ENCODE data around the gene C5orf47. TPM values are rescaled to one million over a fixed set of nuclear protein-coding genes. Genes with fewer than 3 reads are reported as not detected.

Gene C5orf47
- total RNA-seq (not detected), polyA plus RNA-seq (not detected)

GRCh38 chr5:173988554-173989431, at the start of gene C5orf47:
Gene C5orf47, plus strand, starts transcription at chr5:173989170. Its CDS starts 94 bp downstream, at chr5:173989264.
- no peak within 1 kb of the TSS for H3K27ac Mint-ChIP-seq
- H3K4me3 ChIP-seq (ENCODE audit: low read length in 2 of 2), result no peak within 1 kb of the TSS
- no peaks in the 10 kb centered on the region for H3K4me1 Mint-ChIP-seq
- H3K27me3 Mint-ChIP-seq, result peaks cover 11 to 12% of the 10 kb centered on the region in 2 donors
- no peaks in the 10 kb centered on the region for H3K36me3 Mint-ChIP-seq
- no peaks in the 10 kb centered on the region for H3K9me3 Mint-ChIP-seq
- no peaks in the 10 kb centered on the region for H3K36me3 ChIP-seq (ENCODE audit: insufficient read depth, low read length)
- ChIA-PET CTCF (ENCODE audit: partially characterized antibody) (no interaction called here), POLR2A (ENCODE audit: partially characterized antibody) (no interaction called here)
- no peak within 1 kb of the TSS for H3K4me3 Mint-ChIP-seq
- no peak within 1 kb of the TSS for H3K27ac ChIP-seq (ENCODE audit: low read depth, low read length)
- intact Hi-C loops (cut with micrococcal nuclease), result no loop called here
- no peaks in the 10 kb centered on the region for H3K9me3 ChIP-seq (ENCODE audit: control insufficient read depth in 1 of 2, low read length in 2 of 2)
- H3K27me3 ChIP-seq (ENCODE audit: insufficient read depth, low read length), result no peaks in the 10 kb centered on the region
- H3K4me1 ChIP-seq (ENCODE audit: insufficient read depth, low read length), result no peaks in the 10 kb centered on the region
- no peak for DNase-seq

DNA sequence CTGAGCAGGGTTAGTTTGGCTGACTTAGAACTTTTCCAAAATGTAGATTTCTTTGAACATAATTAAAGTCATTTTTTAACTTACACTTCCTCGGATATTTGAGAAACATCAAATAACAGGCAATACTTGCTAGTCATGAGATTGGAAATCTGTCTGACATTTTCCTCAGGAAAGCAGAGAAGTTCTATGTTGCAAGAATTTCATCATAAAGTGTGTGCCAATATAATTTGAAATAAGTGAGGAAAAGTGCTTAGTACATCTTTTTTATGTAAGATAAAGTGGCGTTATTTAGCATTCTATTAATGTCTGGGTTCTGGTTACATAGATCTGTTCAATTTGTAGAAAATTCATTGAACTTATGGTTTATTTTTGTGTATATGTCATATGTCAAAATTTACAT, 48.7 kb upstream of the C5orf47 start:
- Histone ChIP-seq H3K4me3 (ENCODE audit: low read length in 2 of 2) (no peak overlapping the region), H3K4me1 (ENCODE audit: insufficient read depth, low read length) (no peaks in the 10 kb centered on the region), H3K36me3 (ENCODE audit: insufficient read depth, low read length) (peaks cover 8% of the 10 kb centered on the region), H3K27ac (ENCODE audit: low read depth, low read length) (no peak overlapping the region), H3K9me3 (ENCODE audit: control insufficient read depth in 1 of 2, low read length in 2 of 2) (no peaks in the 10 kb centered on the region), H3K27me3 (ENCODE audit: insufficient read depth, low read length) (no peaks in the 10 kb centered on the region)
- DNase-seq, result no peak
- intact Hi-C loops (cut with micrococcal nuclease), result no loop called here
- Mint-ChIP-seq H3K36me3 (peaks cover 9 to 15% of the 10 kb centered on the region in 2 donors), H3K9me3 (no peaks in the 10 kb centered on the region), H3K27ac (peak overlapping the region in 1 of 7 donors; percentile 22), H3K4me3 (no peak overlapping the region), H3K27me3 (no peaks in the 10 kb centered on the region), H3K4me1 (peaks cover 0 to 5% (median 0%) of the 10 kb centered on the region in 4 donors)
- ChIA-PET POLR2A (ENCODE audit: partially characterized antibody) (no interaction called here), CTCF (ENCODE audit: partially characterized antibody) (interaction anchor here (1.1 kb wide), 1 partner anchor 338 kb away, joined by 3 read pairs; no protein-coding TSS in a partner anchor)

- no peak overlapping the region for H3K27ac Mint-ChIP-seq
- H3K4me3 Mint-ChIP-seq, result no peak overlapping the region
- intact Hi-C loops (cut with micrococcal nuclease), result no loop called here
- CTCF ChIA-PET (ENCODE audit: partially characterized antibody), result interaction anchor here (1.2 kb wide), 1 partner anchor 325 kb away, joined by 4 read pairs; no protein-coding TSS in a partner anchor
- POLR2A ChIA-PET (ENCODE audit: partially characterized antibody), result interaction anchor here (1.2 kb wide), 1 partner anchor 23 kb away, joined by 3 read pairs; no protein-coding TSS in a partner anchor
- no peaks in the 10 kb centered on the region for H3K9me3 Mint-ChIP-seq
- no peaks in the 10 kb centered on the region for H3K9me3 ChIP-seq (ENCODE audit: control insufficient read depth in 1 of 2, low read length in 2 of 2)
- H3K27me3 Mint-ChIP-seq, result no peaks in the 10 kb centered on the region
- peaks cover 0 to 5% (median 0%) of the 10 kb centered on the region in 4 donors for H3K4me1 Mint-ChIP-seq
- no peaks in the 10 kb centered on the region for H3K4me1 ChIP-seq (ENCODE audit: insufficient read depth, low read length)
- peaks cover 11 to 23% of the 10 kb centered on the region in 2 donors for H3K36me3 Mint-ChIP-seq
- peaks cover 12% of the 10 kb centered on the region for H3K36me3 ChIP-seq (ENCODE audit: insufficient read depth, low read length)
- no peak overlapping the region for H3K27ac ChIP-seq (ENCODE audit: low read depth, low read length)
- no peak overlapping the region for H3K4me3 ChIP-seq (ENCODE audit: low read length in 2 of 2)
- DNase-seq, result no peak
- H3K27me3 ChIP-seq (ENCODE audit: insufficient read depth, low read length), result no peaks in the 10 kb centered on the region
These were observed 47.9 kb upstream of the C5orf47 start for GRCh38 chr5:173941102-173941501.

DNA sequence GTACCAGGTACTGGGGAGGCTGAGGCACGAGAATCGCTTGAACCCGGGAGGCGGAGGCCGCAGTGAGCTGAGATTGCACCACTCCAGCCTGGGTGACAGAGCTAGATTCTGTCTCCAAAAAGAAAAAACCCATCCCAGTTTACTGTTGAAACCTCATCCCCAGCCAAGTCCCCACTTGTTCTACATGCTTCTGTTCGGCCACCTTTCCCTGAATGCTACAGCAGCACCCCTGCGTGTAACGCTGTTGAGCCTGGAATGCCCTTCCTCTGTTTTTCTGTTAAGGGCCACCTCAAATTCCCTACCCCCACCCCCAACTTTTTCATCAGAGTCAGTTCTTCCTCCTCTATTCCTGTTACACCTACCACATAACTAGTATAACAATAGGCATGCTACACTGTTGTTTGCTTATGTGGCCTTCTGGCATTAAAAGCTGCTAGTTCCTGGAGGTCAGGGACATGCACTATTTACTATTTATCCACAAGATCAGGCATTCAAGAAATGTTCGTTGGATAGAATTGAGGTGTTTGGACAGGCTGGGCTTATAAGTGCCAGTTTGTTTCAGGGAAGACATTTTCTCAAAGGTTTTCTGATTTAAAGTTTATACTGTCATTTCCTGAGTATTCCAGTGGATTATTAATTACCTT, 47.1 kb upstream of the C5orf47 start:
- ChIA-PET CTCF (ENCODE audit: partially characterized antibody) (interaction anchor here (1.2 kb wide), 1 partner anchor 326 kb away, joined by 4 read pairs; no protein-coding TSS in a partner anchor), POLR2A (ENCODE audit: partially characterized antibody) (interaction anchor here (1.2 kb wide), 1 partner anchor 24 kb away, joined by 3 read pairs; no protein-coding TSS in a partner anchor)
- Mint-ChIP-seq H3K4me1 (peaks cover 0 to 5% (median 0%) of the 10 kb centered on the region in 4 donors), H3K27me3 (no peaks in the 10 kb centered on the region), H3K27ac (peak overlapping the region in 1 of 7 donors; percentile 44), H3K9me3 (no peaks in the 10 kb centered on the region), H3K36me3 (peaks cover 17 to 31% of the 10 kb centered on the region in 2 donors), H3K4me3 (no peak overlapping the region)
- no peaks in the 10 kb centered on the region for H3K9me3 ChIP-seq (ENCODE audit: control insufficient read depth in 1 of 2, low read length in 2 of 2)
- H3K27ac ChIP-seq (ENCODE audit: low read depth, low read length), result no peak overlapping the region
- DNase-seq, result no peak
- intact Hi-C loops (cut with micrococcal nuclease), result no loop called here
- H3K27me3 ChIP-seq (ENCODE audit: insufficient read depth, low read length), result no peaks in the 10 kb centered on the region
- H3K4me1 ChIP-seq (ENCODE audit: insufficient read depth, low read length), result no peaks in the 10 kb centered on the region
- no peak overlapping the region for H3K4me3 ChIP-seq (ENCODE audit: low read length in 2 of 2)
- peaks cover 19% of the 10 kb centered on the region for H3K36me3 ChIP-seq (ENCODE audit: insufficient read depth, low read length)

DNA sequence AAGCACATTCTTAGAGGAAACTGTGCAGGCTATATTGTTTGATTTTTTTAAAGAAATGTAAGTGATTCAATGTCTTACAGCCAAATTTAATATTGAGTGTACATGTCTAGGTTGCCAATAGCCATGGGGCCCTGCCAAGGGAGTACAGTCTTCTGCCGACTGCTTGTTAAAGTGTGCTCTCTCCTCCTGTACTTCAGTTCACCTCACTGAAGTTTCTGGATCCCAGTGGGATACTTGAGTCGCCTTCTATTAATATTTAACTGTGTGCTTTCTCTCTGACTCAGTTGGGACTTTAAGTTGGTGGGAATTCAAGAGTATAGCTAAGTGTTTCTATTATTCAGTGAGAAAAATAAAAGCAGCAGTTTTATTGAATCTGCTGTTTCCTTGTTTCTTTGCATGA, 44.5 kb upstream of the C5orf47 start:
- DNase-seq, result no peak
- H3K4me3 Mint-ChIP-seq, result no peak overlapping the region
- peaks cover 0 to 6% (median 0%) of the 10 kb centered on the region in 4 donors for H3K4me1 Mint-ChIP-seq
- no peaks in the 10 kb centered on the region for H3K27me3 ChIP-seq (ENCODE audit: insufficient read depth, low read length)
- no peak overlapping the region for H3K27ac ChIP-seq (ENCODE audit: low read depth, low read length)
- CTCF ChIA-PET (ENCODE audit: partially characterized antibody), result interaction anchor here (1.5 to 2.5 kb wide), 3 partner anchors 29 to 329 kb away, joined by 3 to 9 read pairs (median 8); partner anchors contain the start of gene BOD1
- H3K4me3 ChIP-seq (ENCODE audit: low read length in 2 of 2), result no peak overlapping the region
- POLR2A ChIA-PET (ENCODE audit: partially characterized antibody), result no interaction called here
- peaks cover 40 to 52% of the 10 kb centered on the region in 2 donors for H3K36me3 Mint-ChIP-seq
- H3K27ac Mint-ChIP-seq, result no peak overlapping the region
- H3K9me3 Mint-ChIP-seq, result no peaks in the 10 kb centered on the region
- peaks cover 32% of the 10 kb centered on the region for H3K36me3 ChIP-seq (ENCODE audit: insufficient read depth, low read length)
- no peaks in the 10 kb centered on the region for H3K27me3 Mint-ChIP-seq
- intact Hi-C loops (cut with micrococcal nuclease), result no loop called here
- no peaks in the 10 kb centered on the region for H3K9me3 ChIP-seq (ENCODE audit: control insufficient read depth in 1 of 2, low read length in 2 of 2)
- no peaks in the 10 kb centered on the region for H3K4me1 ChIP-seq (ENCODE audit: insufficient read depth, low read length)

- H3K4me1 ChIP-seq (ENCODE audit: insufficient read depth, low read length), result no peaks in the 10 kb centered on the region
- intact Hi-C loops (cut with micrococcal nuclease), result no loop called here
- ChIA-PET POLR2A (ENCODE audit: partially characterized antibody) (no interaction called here), CTCF (ENCODE audit: partially characterized antibody) (interaction anchor here (1.8 kb wide), 1 partner anchor 19 kb away, joined by 7 read pairs; no protein-coding TSS in a partner anchor)
- peaks cover 0 to 6% (median 0%) of the 10 kb centered on the region in 4 donors for H3K4me1 Mint-ChIP-seq
- no peak overlapping the region for H3K27ac ChIP-seq (ENCODE audit: low read depth, low read length)
- H3K9me3 ChIP-seq (ENCODE audit: control insufficient read depth in 1 of 2, low read length in 2 of 2), result no peaks in the 10 kb centered on the region
- H3K27me3 Mint-ChIP-seq, result no peaks in the 10 kb centered on the region
- no peak for DNase-seq
- peak overlapping the region in 2 of 7 donors; percentile 30 to 44 for H3K27ac Mint-ChIP-seq
- H3K36me3 ChIP-seq (ENCODE audit: insufficient read depth, low read length), result peaks cover 32% of the 10 kb centered on the region
- H3K27me3 ChIP-seq (ENCODE audit: insufficient read depth, low read length), result no peaks in the 10 kb centered on the region
- H3K36me3 Mint-ChIP-seq, result peaks cover 44 to 56% of the 10 kb centered on the region in 2 donors
- H3K4me3 ChIP-seq (ENCODE audit: low read length in 2 of 2), result no peak overlapping the region
- no peaks in the 10 kb centered on the region for H3K9me3 Mint-ChIP-seq
- H3K4me3 Mint-ChIP-seq, result no peak overlapping the region
These were observed 43.8 kb upstream of the C5orf47 start for GRCh38 chr5:173945160-173945559.

GRCh38 chr5:173946323-173946722, 42.6 kb upstream of the C5orf47 start:
- Mint-ChIP-seq H3K27ac (peak overlapping the region in 1 of 7 donors; percentile 14), H3K36me3 (peaks cover 44 to 64% of the 10 kb centered on the region in 2 donors), H3K27me3 (no peaks in the 10 kb centered on the region), H3K4me3 (no peak overlapping the region), H3K9me3 (no peaks in the 10 kb centered on the region), H3K4me1 (peaks cover 0 to 2% (median 0%) of the 10 kb centered on the region in 4 donors)
- Histone ChIP-seq H3K27me3 (ENCODE audit: insufficient read depth, low read length) (no peaks in the 10 kb centered on the region), H3K36me3 (ENCODE audit: insufficient read depth, low read length) (peaks cover 40% of the 10 kb centered on the region), H3K4me1 (ENCODE audit: insufficient read depth, low read length) (no peaks in the 10 kb centered on the region), H3K4me3 (ENCODE audit: low read length in 2 of 2) (no peak overlapping the region), H3K9me3 (ENCODE audit: control insufficient read depth in 1 of 2, low read length in 2 of 2) (no peaks in the 10 kb centered on the region), H3K27ac (ENCODE audit: low read depth, low read length) (no peak overlapping the region)
- CTCF ChIA-PET (ENCODE audit: partially characterized antibody), result interaction anchor here (1.8 kb wide), 1 partner anchor 20 kb away, joined by 7 read pairs; no protein-coding TSS in a partner anchor
- no peak for DNase-seq
- POLR2A ChIA-PET (ENCODE audit: partially characterized antibody), result no interaction called here
- intact Hi-C loops (cut with micrococcal nuclease), result no loop called here
